ENCODE results near the gene G6PC3.

- TF ChIP-seq CTCF (IDR thresholded peaks at IDR 0.05): no peak
- TF ChIP-seq POLR2A (IDR thresholded peaks at IDR 0.05): no peak
These were observed 11.1 kb downstream of the G6PC3 start for GRCh38 chr17:44081681-44082080.

Data from ovary (tissue), 3 donors.